Stimulated activated CD4-positive, alpha-beta T cell treated with anti-CD3 and anti-CD28 coated beads, Interleukin-4, amount 100 ng/mL, for 24 hours (primary cell): ENCODE results near the gene SEMA5A.

Source experiments
- DNase-seq: peaks from one replicate; pipeline ENCODE4 v3.0.0-alpha.2; 2020

The SEMA5A gene

DNA sequence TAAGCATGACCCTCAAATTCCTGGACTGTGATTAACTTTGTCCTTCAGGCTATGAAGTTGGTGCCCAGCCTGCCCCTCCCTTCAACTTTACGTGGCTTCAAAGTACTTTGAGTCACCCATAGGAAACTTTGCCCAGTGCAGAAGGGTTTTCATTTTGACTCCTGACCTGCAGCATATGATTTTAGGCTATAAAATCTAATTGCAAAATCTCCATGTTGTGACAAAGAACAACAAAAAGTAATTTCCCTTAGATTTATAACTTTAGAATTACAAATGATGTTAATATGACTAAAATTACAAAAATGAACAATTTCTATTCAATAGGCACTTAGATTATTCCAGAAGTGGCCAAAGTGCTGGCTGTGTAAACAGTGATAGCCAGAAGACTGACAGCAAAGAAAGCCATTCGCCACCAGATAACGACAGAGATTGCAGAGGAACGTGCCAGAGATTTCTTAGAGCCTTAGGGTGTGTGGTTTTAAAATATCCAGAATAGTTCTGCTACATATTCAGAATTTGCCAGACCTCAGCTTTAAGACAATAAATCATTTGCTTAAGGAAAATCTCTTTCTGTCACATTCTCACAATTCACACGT is 197.4 kb downstream of the SEMA5A start:
- no peak for DNase-seq

DNA sequence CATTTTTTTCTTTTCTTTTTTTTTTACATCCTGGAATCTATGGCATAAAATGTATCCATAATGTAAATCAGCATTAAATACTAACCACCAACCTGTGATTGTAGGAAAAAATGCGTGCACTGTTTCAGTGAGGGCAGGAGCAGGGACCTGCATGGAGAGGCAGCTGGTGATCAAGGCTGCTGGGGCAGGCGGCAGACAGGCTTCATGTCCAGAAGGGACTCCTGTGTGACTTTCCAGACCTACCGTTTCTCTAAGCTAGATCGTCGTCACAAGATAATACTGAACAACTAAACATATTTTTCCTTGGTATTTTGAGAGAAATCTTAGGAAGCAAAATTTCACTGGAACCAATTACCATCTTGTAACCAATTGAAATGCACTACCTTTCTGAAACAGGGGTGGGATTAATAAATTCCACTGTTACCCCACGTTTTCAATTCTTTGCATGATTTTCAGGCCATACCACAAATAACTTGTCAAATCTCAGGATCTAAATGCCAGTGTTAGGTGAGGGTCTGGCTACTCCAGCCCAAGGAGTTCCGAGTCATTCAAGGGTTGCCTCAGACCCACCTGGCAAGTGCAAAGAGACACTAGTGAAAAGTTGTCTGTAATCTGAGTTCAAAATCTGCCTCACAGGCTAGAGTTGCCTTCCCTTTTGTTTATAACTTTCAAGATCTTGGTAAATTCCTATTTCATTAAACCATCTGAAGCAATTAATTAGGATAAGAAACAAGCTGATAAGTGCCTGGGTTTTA is 198.2 kb downstream of the SEMA5A start:
- no peak for DNase-seq

DNA sequence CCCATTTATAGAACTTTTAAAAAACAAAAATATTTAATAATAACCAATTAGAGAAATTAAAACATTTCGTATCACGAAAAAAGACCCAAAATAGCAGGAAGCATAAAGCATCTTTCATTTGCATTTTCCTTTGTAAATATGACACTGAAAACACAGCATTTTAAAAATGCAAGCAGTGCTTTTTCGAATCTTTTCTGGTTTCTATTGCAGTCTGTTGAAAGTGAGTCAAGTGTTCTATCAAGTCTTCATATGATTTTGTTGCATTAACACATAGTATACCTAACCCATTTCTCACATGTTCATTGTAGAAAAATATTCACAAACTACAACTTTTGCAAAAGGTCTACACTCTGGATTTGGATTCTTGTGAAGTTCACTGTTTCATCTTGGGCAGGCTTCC is 198.8 kb downstream of the SEMA5A start:
- no peak for DNase-seq

DNA sequence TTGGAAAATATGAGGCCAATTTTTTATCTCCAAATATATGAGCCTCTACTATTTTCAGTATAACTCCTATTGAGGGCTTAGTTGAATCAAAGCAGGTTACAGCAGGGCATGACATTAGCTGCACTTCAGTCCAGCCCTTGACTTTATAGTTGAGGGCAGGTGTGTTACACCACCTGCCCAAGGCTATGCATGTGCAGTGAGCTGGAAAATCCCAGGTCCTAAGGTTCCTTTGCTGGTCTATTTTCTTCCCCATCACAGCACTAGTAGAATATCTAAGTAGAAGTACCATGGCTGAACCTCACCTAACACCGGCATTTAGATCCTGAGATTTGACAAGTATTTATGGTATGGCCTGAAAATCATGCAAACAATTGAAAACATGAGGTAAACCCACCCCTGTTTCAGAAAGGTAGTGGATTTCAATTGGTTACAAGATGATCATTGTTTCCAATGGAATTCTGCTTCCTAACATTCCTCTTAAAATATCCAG is 201.1 kb downstream of the SEMA5A start:
- no peak for DNase-seq

DNA sequence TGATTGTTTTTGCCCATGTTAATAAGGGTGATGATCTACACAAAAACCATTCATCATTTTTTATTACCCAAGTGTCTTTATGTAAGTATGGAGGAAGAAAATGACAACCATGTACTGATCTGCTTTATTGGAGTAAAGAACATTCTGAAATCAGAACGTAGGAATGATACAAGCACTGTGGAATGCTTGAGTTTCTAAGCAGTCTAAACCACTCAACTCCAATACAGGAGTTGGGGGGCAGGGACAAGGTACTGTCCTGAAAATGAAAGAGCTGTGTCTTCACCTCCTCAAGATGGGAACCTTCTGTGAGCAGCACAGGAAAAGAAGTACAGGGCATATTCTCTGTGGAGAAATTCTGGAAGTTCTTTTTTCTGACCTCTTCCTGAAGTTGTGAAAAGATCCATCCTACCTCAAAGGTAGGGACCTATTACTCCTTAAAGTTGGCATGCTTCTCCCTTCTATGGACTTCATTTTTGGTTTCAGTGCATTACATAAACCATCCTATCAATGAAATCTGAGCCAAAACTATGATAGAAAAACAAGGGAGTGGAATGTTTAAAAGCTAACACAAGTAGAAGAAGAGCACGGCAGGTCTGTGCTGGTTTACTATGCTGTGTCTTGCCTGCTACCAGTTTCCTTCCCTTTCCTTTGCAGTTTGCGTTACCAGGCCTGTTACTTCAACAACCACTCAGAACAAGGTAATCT is 202.6 kb downstream of the SEMA5A start:
- no peak for DNase-seq

DNA sequence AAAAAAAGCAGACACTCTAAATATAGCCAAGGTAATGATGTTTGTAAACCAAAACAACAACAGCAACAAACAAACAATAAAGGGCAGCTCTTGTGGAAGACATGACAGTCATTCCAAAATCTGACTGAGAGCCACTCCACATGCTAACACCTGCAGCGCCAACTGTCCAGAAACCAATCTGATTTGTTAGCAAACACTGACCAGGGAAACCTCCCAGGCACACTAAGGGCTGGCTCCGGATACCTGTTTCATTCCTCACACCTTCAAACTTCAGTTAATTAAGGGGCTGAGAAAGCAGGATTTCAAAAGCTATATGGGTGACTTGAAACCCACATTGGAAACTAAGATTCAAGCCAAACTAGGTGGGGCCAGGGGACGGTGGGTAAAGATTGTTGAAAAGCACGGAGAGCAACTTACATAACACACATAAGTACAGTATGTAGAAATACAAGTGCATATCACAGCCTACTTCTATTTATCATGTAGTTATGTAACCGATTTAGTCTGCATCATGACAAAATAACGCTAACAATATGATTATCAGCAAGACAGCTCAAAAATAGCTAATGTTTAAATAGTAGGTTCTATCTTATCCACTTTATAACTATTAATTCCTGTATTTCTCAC is 203.6 kb downstream of the SEMA5A start:
- DNase-seq, result no peak

DNA sequence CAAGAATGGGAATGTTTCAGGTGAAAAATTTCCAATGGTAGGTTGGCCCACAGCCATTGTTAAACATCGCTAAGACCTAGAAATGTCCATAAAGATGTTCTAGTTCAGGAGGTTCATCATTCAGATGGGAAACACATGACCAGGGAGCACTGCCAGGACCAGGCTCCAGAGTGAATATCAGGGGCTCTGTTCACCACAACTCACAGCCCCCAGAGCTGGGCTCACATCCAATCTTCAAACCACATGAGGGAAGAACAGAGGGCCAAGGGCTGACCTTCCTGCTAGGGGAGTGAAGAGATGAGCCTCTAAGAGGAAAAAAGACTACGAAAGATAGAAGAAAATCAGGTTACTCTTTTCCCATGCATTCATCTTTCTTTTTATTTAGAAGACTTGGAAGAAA is 205.8 kb downstream of the SEMA5A start:
- DNase-seq, result no peak

DNA sequence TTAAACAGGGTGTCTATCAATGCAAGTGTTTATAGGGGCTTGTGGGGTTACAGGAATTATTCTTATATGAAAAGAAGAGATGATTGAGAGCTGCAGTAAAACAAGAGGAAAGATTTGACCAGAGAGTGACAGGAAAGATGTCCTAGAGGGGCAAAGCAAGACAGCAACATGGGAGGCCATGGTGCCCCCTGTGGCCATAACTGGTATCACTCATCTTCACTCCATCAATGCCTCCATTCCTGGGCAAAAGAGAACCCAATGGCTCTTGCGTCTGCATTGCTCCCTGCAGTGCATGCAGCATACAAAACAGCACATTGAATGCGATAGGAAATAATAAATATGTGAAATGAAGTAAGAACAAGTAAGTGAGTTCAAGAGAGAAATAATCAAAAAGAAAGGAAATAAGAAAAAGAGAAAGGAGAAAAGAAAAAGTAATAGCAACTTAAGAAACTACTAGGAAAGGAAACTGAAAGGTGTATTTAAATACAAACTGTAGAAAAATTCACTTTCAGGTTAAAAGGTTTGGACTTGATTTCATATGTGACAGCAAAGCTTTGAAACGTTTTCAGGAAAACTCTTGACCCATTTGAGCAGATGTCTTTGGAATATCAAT is 206.6 kb downstream of the SEMA5A start:
- DNase-seq, result no peak

DNA sequence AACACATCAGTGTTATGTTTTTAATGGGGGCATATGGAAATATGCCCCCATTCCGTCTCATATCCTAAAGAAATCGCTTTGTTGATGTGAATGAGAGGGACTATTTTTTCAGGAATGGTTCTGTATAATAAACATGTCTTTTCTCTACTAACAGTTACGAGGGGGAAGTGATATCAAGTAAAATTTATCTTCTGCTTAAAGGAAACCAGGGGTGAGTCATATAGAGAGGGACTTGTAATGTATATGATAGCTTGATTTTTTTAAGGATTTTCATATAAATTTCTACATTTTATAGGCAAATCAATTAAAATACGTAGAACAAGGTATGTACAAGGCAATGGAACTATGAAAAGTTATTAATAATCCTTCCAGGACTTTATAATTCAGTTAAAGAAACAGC is 207.1 kb downstream of the SEMA5A start:
- no peak for DNase-seq

DNA sequence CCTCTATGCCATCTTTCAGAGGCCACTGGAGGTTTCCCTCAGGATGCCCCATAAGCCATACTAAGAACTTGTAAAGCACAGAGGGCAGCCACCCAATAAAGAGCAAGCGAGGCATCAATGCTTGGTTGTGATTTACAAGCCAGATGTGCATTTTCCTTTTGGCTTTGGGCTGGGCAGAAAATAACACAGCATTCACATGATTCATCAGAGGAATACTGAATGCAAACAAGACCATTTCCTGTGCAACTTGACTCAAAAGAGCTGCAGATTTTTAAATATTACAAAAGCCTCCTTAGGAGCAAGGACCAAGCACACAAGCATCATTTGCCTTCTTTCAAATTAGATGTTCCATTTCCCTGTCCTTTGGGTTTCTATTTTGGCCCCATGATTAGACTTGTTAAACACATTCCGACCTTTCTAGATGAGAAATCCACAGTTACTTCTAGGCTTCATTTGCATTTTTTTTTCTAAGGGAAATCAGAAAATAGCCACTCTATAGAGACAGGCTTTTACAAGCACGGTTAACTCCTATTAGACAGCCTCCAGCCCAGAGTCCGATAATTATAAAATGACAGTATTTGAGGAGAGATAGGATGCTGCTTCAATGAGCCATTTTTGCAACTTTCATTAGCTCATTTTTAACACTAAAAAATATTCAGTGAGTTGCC is 207.8 kb downstream of the SEMA5A start:
- DNase-seq, result no peak

DNA sequence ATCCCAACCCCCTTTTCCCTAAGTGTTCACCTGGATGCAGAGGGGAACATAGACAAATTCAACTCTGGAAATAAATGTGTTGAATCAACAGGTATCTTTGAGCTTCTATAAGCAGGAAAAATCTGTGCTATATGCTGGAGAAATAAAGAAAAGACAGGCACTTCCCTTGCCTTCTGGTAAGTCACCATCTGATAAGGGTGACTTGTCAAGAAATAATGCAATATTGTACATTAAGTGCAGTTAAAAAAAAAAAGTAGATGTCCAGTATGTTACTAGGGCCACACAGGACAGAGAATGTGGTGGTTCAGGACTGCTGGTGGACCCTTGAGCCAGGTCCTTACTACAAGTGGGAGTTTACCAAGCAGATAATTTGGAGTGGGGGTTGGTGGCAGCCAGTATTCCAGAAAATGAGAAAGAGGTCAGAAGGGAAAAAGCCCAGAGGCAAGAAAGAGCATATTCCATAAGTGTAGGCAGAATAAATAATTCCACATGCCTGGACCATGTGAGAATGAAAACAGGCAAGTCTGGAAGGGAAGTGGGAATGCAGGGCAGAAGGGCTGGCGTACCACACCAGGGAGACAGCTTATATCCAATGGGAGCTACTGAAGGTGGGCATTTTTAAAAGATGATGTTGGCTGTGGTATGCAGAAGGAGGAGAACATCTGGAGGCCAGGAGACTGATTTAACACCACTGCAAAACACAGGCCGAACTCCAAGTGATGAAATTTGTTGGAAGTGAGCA is 209.9 kb downstream of the SEMA5A start:
- DNase-seq, result no peak

DNA sequence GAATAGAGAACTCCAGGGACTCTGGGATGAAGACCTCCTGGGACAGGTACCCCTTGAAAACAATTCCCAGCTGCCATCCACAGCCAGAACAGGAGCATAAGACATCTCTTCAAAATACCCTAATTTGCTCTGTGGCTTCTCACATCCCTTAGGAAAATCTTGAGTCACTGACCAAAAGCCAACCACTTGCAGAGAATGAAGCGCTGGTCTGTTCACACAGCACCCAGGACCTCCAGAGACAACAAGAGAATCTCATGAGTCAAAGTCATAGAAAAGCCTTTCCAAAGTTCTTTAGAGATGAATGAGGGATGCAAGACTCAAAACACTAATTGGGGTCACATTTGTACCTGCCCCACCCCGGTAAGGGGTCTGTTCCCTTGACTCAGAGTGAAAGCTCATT is 210.6 kb downstream of the SEMA5A start:
- no peak for DNase-seq

DNA sequence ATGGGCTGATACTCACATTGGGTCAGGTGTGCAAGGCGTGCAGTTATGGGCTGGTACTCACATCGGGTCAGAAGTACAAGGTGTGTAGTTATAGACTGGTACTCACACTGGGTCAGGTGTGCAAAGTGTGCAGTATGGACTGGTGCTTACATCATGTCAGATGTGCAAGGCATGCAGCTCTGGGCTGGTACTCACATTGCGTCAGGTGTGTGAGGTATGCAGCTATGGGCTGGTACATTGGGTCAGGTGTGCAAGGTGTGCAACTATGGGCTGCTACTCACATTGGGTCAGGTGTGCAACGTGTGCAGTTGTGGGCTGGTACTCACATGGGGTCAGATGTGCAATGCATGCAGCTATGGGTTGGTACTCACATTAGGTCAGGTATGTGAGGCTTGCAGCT is 213.8 kb downstream of the SEMA5A start:
- DNase-seq, result no peak

DNA sequence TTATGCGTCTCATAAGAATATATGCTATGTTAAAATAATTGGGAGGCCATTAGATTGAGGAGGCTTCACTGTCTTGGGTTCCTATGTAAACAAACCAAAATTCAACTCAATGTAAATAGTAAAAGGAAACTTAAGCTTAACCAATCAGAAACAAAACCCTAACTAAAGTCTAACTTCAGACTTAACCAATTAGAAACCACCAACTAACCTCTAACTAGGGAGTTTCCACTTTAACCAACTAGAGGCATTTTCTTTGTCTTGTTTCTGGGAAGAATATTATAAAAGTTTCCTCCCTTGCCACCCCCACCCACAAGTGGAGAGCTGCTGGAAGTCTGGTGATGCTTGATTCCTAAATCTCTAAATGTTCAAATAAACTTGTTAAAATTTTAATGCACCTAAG is 214.5 kb downstream of the SEMA5A start:
- DNase-seq, result no peak

DNA sequence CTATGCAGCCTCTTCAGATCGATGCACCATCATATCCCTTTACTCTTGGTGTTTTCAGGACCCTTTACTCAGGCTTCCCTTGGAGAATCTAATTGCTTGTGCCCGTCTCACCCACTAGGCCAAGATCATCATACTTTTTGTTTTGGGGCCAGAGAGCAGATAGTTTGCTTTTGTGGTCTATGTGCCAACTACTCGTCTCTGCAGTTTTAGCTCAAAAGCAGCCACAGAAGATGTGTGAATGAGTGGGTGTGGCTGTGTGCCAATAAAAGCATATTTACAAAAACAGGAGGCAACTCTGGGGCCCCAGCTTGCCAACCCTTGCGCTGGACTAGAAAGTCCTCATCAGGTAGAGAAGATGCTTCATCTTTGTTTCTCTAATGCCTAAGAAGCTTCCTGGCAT is 216.8 kb downstream of the SEMA5A start:
- DNase-seq, result no peak

DNA sequence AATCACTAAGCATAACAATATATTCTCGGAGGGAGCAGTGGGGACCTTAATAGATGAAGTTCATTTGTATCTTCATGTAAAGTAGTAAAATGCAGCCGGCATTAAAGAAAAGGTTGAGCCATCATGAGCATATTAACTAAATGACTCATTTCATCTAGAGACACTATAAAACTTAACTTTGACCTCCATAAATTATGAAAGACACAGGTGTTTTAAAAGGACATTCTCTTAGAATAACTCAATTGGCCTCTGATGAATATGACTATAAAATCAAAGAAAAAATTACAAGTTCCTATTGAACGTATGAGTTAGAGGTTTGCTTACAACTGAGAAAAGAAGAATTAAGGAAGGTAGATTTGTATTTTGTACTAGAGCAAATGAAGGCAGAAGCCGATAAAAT is 220.3 kb downstream of the SEMA5A start:
- no peak for DNase-seq

DNA sequence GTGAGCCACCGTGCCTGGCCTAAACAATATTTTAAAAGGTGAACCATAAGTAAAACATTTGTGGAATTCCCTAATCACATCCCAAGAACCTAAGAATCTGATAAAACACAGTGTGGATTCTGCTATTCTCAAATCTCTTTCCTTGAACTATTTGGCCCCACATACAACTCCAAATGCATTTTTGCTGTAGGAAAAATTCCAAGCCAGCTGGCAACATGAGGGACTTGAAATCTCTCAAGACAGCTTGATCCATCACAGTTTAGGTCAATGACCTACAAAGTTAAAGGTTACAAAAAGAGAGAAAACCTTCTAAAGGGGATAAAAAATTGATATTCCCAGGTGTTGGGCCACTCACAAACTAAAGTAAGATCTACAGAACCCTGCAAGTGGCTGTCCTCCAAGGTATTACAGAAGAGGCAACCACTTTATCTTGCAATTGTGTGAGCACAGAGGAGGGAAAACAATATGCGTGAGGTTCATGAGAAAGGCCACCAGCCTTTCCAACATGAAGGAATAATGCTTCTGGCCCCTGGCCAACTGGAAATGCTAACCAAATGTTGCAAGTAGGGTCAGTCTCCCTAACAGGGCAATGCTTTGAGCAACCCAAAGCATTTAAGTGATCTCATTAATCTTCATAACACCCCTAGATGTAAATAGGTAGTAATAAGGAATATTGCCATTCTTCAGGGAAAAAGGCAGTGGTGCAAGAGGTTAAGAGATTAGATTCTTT is 221.4 kb downstream of the SEMA5A start:
- DNase-seq, result no peak

DNA sequence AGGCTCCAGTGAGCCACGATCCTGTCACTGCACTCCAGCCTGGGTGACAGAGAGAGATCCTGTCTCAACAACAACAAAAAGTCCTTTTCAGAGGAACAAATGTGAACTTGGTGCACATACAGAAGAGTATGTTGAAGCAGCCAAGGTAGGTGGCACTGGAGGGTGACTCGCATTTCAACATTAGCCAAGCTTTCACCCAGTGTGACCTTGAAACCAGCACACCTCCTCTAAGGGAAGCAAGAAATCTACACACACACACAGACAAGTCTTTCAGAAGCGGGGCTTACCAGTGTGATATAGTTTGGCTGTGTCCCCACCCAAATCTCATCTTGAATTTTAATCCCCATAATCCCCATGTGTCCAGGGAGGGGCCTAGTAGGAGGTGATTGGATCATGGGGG is 225.2 kb downstream of the SEMA5A start:
- DNase-seq, result no peak

DNA sequence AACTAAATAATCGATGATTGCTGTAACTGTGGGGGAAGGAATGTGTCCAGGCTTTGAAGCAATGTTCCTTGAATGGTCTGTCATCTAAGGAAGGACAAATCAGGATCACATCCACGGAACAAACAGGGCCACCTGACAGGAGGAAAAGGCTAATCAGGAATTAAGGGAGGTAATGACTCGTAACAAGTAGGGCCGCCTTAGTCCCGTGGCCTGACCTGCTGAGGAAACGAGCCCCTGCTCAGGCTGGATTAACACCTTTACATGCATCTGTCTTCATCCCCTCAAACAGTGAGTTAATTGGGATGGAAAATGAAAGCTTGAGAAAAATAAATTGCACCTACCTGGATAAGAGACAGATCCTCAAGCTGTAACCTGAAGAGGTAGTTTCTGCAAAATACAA is 227.8 kb downstream of the SEMA5A start:
- DNase-seq, result no peak

DNA sequence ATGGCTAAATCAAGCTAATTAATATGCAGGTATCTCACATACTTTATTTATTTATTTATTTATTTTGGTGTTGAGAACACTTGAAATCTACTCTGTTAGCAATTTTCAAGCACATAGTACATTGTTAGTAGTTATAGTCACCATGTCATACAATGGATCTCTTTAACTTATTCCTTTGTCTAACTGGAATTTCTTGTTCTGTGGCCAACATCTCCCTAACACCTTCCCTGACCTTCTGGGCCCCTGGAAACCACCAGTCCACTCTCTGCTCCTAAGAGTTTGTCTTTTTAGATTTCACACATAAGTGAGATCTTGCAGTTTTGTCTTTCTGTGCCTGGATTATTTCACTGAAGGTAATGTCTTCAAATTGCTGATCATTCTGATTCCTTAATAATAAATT is 229.1 kb downstream of the SEMA5A start:
- DNase-seq, result no peak

DNA sequence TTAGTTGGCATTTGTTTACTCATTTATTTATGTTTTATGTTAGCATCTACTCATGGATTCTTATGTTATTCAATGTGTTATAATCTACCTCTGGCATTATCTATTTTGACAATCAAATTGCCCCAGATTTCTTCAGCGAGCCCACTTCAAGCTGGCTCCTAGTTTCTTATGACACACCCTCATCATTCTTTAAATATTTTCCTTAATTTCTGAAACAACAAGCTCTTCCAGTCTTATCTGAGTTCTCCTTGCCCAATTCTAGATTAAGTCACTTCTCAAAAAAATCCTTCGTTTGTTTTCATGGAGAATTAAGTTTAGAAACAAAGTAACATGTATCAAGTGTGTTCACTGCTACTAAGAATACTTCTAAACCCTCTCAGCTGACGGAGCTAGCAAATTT is 229.8 kb downstream of the SEMA5A start:
- DNase-seq, result no peak
